Dedifferentiated amniotic fluid mesenchymal stem cell (primary cell): Measurements from ENCODE around the gene GIMAP8.
A peak's percentile ranks its signal among the peaks of the same experiment; 100 is the strongest.

ENCODE experiments used
- DNase-seq: peaks from one replicate; pipeline ENCODE4 v3.0.0-alpha.2; 2016; ENCODE audit errors: extremely low spot score

GIMAP8 gene

GRCh38 chr7:150450491-150451001 is at the start of gene GIMAP8:
TSS of gene GIMAP8 (plus strand) at chr7:150450630. CDS start at chr7:150466699, 16,069 bp downstream.
- DNase-seq, result no peak

DNA sequence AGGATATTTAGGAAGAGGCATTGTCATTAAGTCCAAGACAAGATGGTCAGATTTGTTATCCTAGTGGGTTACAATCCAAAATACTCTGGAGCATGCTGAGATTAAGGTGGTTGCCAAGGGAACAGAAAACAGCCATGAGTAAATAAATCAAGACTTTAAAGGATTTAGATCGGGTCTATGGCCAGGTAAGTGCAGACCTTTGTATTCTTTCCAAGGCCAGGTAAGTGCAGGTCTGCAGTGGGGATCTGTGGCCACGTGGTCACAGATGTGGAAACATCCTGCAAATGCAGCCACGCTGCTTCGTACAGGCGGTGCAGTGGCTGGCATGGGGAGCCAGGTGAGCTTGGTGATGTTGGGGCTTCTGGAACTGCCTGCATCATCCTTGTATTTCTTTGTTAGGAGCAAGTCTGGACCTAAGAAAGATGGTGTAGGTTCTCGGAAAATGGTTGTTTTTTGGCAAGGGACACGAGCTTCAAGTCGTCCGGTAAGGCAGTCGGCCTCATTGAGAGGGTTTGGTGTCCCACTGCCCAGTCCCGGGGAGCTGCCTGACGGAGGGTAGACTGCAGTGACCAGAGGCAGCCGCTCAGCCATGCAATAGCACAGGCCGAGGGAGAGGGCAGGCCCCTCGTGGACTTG is 49.5 kb upstream of the GIMAP8 start:
- no peak for DNase-seq

GRCh38 chr7:150401424-150401790 is 49.0 kb upstream of the GIMAP8 start:
- no peak for DNase-seq

GRCh38 chr7:150401861-150402631 is 48.4 kb upstream of the GIMAP8 start:
- DNase-seq, result no peak

GRCh38 chr7:150402671-150403321 is 47.6 kb upstream of the GIMAP8 start:
- DNase-seq, result no peak

DNA sequence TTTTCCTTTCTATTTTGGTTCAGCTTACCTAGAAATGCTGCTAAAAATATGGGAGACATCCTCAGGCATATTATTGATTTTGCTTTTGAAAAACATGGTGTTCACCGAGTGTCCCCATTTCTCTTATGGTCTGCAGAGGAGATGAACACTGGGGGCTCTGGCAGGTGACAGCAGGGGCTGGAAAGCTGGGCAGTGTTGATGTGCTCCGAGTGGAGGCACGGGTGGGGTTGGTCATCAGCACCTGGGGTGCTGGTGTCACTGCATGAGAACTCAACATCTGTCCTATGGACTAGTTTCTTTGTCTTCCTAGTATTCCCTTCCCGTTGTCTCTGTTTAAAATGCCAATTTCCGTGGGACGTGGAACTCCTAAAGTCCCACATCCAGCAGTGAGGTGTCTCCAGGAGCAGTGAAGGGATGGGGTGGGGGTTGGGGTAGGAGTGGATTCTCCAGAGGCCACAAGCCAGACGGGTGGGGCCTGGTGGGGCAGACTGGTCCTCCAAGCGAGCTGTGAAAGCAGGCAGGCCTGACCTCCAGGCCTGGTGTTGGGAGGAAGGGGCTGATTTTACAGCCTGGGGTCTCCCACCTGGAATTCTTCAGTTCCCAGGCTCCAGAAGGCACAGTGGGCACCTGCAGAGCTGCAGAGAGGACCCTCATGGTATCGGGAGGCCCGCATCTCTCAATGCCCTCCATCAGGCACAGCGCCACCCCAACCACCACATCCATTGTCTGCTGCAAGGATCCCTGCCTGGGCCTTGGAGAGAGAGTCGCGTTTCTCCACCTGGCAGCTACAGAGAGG is 46.9 kb upstream of the GIMAP8 start:
- no peak for DNase-seq

DNA sequence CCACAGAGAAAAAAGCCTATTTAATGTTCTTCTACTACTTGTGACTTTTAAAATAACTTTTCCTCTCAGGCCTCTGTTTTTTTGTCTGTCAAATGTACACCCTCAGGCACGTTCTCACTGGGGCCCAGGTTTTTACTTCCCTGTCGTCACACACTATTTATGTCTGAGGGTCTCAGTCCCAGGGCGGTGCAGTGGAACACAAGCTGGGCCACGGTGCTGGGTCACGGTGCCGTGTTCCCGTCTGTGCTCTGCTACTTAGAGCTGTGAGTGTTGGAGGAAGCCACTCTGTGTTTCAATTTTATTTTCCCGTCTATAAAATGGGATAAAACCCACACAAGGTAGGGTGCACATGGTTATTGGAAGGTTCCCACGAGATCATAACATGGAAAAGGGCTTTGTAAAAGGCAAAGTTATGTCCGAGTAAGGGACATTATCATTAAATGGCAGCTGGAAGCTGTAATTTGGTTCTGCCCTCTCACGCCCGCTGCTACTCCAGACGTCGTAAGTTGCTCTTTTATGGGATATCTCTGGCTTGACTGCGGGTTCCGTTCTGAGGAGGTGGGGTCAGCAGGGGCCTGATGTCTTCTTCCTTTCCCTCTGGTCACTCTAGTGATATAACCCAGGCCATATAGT is 46.1 kb upstream of the GIMAP8 start:
- no peak for DNase-seq

DNA sequence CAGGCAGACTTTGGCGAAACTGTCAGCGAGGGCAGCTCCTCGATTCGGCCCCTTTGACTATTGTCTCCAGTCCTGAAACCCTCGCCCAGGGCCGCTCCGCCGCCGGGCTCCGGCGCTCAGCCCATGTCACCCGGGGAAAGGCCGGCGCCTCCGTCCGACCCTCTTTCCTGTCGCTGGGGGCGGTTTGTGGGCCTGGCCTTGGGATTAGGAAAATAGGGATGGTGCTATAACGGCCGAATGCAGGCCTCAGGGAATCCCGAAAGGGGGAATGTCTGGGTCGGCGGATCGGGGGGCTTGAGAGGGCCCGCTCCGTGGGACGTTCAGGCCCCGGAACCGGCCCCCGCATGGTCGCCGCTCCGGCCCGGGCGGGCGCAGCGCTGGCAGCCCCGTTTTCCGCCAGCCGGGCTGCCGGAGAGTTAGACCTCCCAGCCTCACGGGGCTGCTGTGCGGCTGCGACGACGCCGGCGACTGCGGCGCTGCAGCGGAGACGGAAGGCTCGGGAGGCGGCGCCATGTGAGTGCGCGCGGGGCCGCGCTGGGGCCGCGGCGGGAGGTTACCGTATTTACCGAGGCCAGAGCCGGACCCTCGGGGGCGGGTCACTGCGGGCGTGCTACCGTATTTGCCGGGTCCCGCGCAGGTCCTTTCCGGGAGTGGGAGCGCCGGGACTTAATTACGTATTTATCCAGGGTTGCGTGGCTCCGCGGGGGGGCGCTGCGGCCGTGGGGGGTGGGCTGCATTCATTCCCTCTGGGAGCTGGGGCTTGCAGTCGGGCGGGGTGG is 45.4 kb upstream of the GIMAP8 start:
- peak; percentile 78 for DNase-seq

GRCh38 chr7:150405584-150406311 is 44.7 kb upstream of the GIMAP8 start:
- DNase-seq, result peak; percentile 22

- no peak for DNase-seq
These were observed 44.2 kb upstream of the GIMAP8 start for GRCh38 chr7:150406312-150406566.

GRCh38 chr7:150406567-150407421 is 43.6 kb upstream of the GIMAP8 start:
- no peak for DNase-seq

DNA sequence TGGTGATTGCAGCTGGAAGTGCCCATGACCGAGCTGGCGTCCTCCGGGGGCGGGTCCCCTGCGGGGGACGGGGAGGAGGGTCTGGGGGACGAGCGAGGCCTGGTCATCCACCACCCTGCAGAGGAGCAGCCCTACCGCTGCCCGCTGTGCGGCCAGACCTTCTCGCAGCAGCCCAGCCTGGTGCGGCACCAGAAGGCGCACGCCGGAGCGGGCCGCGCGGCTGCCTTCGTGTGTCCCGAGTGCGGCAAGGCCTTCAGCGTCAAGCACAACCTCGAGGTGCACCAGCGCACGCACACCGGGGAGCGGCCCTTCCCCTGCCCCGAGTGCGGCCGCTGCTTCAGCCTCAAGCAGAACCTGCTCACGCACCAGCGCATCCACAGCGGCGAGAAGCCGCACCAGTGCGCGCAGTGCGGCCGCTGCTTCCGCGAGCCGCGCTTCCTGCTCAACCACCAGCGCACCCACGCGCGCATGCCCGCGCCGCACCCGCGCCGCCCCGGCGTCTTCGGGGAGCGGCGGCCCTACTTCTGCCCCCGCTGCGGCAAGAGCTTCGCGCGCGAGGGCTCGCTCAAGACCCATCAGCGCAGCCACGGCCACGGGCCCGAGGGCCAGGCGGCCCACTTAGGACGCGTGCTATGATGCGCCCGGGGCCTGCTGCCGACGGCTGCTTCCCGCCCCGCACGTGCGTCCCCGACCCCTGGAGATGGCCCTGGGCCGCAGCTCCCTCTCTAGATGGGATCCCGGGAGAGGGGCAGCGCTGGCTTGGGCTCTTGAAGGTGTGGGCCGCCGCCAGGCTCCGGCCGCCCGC is 42.6 kb upstream of the GIMAP8 start:
- no peak for DNase-seq

GRCh38 chr7:150408393-150409299 is 41.8 kb upstream of the GIMAP8 start:
- DNase-seq, result no peak

- no peak for DNase-seq
These were observed 41.0 kb upstream of the GIMAP8 start for GRCh38 chr7:150409300-150410030.

- no peak for DNase-seq
These were observed 40.3 kb upstream of the GIMAP8 start for GRCh38 chr7:150410131-150410530.

GRCh38 chr7:150410680-150411346 is 39.6 kb upstream of the GIMAP8 start:
- DNase-seq, result no peak
